D341Med (cell line): ENCODE results near the gene AGAP1.
A peak's percentile ranks its signal among the peaks of the same experiment; 100 is the strongest.

ENCODE experiments used
- DNase-seq: peaks from one replicate; pipeline ENCODE4 v3.0.0; 2012; ENCODE audit warnings: low spot score

The AGAP1 gene

DNA sequence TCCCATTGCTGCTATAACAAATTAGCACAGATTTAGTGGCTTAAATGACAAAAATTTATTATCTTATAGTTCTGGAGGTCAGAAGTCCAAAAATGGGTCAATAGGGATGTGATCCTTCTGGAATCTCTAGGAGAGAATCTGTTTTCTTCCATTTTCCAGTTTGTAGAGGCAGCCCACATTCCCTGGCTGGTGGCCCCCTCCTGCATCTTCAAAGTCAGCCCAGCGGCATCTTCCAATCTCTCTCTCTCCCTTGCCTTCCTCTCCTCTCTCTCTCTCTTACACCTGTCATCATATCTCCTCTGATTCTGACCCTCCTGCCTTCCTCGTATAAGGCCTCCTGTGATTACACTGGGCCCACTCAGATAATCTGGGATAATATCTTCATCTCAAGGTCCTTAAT lies 3.9 kb upstream of the AGAP1 start:
- DNase-seq, result no peak

DNA sequence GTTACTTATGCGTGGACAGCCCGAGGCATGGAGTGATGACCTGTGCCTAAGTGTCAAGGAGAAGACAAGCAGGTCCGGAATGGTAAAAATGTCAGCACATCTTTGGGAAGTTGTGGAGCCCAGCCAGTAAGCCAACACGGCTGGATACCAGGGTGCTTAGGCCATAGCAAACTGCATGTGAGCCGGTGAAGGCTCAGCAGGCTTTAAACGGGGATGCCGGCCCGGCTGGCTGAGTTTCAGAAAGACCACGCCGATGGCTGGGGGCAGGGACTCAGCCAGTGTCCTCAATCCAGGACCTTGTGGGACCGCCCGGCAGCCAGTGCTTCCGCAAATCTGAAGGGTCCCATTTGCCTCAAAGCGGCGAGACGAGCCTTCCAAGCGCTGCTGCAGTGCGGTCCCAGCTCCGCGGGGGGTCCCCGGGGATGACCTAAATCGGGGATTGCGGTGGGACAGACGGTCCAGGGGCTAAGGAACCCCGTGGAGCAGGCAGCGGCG lies 946 bp upstream of the AGAP1 start:
- no peak for DNase-seq

DNA sequence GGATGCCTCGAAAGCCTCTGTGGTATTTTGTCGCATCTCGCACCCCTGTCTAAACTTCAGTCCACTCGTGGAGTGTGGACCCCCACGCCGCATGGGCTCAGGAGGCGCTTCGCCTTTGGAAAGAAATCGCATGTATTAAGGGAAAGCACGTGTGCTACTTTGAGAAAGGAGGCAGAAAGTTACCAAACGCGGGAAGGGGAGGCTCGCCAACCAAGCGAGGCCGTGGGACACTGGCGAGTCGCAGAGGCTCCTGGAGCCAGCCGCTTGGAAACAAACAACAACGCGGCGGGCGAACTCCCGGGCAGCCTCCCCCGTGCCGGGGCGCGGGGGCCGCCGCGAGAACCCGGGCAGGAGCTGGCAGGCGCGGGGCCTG lies 455 bp upstream of the AGAP1 start:
- DNase-seq, result no peak

DNA sequence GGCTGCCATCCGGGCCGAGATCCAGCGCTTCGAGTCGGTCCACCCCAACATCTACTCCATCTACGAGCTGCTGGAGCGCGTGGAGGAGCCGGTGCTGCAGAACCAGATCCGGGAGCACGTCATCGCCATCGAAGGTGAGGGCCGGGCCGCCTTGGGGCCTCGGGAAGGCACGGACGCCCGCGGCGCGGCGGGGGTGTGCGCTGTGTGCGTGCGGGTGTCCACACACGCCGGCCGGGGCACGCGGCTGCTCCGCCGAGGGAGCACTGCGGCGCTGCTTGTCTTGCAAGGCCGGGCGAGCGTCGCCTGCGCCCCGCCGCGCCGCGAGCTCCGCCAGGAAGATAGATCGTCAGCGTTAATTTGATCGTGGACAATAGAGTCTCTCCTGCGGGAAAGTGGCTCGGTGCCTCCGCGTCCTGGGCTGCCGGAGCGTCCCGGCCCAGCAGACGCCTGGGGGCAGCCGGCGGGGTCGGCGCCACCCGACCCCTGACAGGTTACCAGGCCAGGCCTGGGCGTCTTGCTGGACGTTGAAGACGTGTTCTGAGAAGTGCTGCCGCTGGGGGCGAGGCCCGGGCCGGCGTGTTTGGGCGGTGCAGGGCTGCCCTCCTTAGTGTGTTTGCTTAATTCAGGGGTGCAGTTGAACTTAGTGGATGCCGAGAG lies 1.0 kb downstream of the AGAP1 start:
- peak; percentile 65 for DNase-seq

DNA sequence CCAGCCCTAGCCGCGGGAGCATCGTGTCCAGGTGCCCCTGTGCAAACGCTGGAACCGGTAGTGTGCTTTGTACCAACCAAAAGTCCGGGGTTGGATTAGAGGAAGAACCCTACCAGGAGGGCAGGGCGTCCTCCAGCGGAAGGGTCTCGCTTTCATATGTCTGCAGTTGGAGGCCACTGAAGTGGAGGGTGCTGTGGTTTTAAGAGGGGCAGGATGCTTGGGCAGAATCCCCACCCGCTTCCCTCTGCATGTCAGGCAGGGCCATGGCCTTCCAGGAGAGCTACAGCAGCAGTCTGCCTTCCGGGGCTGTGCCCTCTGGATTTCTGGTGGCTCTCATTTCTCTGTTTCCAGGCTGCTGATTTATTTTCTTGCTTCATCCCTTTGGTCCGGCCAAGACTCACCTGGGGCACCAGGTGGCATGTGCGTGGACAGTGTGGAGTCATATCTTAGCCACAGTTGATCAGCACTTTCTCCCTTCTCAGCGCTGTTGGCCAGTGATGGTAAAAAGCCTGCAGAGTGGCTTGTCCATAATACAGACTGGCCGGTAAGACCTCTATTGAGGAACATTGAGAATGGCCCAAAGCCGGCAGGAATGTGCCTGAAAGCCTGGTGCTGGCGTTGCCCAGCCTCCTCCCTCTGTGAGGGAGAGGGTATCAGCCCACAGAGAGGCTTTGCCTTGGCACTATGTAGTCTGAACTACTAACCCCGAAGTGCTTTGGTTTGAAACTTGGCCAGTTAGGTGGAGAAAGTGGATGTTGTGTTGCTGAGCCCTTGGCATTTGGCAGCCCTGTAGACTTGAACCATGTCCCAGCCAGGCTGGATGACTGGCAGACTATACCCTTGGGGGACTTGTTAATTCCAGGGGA lies 1.8 kb downstream of the AGAP1 start:
- no peak for DNase-seq

DNA sequence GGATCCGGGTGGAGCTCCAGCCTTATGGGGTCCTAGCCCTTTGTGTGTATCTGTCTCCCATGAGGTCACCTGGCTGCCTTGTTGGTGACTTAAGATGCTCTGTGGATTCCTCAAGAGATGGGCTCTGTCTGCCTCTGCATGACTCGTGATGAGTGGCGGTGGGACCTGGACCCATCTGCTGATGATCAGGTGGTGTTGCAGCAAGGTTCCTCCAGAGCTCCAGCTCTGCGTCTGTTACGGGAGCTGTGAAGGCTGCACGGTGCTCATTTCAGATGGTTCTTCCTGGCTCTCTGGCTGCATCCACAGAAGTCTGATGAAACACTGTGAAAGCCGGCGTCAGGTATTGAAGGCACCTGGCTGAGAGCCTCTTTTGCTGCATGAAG lies 2.4 kb downstream of the AGAP1 start:
- DNase-seq, result no peak

DNA sequence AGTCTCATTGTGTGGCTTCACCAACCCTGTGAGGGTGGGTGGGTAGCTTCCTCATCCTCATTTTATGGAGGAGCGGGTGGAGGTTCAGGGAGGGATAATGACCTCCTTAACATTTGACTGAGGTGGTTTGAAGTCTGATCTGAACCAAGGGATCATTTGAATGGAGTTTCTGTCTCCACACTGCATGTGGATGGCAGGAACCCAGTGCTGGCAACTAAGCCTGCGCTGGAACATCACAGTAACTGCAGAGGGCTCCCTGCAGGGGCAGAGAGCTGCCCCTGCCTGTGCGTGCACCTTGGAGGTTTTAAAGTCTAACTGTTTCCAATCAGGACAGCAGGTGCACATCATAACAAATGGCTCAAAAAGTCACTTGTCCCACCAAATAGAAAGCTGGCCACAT lies 3.3 kb downstream of the AGAP1 start:
- no peak for DNase-seq

DNA sequence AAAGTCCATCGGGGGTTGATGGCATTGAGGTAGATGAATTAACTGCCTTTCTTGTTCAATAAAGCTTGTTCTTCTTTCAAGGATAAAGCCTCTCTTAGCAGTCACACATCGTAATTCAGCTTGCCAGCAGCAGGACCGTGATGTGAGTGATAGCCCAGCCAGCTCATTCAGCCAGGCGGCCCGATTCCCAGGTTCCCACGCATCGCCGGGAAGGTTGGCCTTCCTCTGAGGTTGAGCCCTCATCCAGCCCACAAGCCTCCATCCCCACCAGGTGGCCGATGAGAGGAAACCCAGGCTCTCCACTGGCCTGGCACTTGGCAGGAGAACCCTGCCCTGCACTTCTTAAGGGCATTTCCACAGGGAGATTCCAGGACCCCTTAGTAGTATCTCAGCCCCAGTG lies 4.7 kb downstream of the AGAP1 start:
- no peak for DNase-seq

DNA sequence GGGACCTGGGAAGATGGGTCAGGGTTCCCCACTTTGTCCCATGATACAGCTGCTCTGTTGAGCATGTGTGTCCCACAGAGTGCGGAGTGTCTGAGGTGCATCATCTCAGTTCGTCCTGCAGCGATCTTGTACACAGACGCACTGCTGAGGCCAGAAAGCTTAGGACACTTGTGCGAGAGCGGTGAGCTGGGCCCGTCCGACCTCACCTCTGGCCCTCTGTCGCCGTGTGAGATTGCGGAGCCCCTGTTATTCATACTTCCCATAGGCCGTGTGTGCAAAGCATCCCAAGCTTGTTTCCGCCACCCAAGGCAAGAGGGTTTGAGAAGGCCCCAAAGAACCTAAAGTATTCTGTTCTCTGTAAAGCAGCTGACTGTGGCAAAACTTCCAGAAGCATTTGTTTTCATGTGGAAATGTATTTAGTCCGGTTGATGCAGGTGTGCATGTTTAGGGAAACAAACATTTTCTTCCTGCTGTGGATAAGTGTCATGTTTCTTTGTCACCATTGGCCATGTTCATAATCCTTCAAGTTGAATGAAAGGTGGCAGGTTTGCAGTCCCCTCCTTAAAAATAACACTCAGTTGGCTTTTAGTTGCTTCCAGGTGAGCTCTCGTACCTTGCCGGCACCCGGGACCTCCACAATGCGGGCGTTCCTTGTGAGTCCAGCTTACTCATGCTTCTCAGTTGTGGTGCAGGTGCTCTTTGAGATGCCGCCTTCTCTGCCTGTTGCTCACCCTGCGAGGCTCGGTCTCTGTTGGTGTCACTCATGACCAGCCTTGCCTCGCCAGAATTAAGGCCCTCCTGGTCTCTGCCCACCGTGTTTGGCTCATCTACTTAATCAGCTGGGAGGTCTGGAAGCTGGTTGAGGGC lies 5.3 kb downstream of the AGAP1 start:
- DNase-seq, result no peak

DNA sequence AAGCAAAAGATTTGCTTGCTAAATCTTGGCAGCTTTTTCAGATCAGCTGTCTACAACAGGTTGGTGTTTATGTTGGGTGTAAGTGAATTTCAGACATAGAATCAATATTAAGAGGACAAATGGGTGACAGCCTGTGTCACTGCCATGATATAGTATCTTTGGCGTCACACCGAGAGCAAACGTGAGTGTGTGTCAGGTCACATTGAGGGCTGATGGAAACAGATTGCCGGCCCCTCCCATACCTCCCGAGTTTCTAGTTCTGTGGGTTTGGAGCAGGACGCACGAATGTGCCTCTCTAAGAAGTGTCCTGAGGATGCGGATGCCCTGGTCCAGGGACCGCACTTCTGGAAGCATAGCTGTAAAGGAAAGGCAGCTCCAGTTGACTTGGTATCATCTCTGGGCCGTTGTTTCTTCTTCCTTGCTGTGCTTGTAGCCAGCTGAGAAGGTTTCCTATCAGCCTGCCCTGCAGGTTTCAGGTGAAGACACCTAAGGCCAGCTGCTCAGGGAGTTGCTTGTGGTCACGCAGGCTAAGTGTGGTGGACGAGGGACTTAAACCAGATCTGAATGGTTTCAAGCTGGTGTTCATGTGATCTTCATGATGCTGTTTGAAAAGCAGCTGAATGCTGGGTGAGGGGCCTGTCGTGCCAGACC lies 6.4 kb downstream of the AGAP1 start:
- no peak for DNase-seq

DNA sequence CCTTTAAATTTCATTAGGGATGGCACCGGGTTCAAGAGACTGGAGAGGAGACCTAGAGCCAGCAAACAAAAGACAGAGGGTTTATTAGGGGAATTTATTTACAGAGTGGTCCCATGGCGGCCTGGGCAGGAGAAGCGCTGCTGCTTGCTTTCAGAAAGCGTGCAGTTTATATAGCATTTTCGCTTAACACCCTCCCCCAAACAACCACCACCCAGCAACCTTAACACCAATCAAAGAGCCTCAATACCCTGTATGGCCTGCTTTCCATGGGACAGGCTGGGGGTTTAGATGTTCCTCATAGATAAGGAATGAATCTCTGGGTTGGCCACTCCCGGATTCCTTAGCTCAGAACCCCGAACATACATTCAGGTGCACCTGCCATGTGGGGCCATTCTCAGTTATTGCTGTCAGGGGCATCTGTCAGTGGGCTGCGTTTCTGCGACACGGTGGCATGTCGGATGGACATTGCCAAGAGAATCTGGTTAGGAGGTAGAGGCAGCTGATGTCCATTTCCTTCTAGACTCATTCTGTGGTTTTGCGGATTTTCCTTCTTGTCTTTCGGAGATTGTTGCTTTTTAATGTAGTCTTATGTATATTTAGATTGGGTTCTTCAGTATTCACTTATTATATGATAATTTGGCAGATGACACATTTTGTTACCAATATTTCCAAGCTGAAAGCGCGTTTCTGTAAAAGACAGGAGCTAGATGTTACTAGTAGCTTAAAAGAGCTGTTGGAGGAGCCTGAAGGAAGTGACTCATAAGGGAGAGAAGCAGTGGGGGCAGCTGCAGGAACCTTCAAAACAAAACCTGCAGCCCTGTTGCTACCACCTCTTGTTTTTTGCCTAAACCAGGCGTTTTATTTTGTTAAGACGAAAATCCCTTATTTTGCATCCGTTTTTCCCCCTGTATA lies 7.2 kb downstream of the AGAP1 start:
- DNase-seq, result no peak

DNA sequence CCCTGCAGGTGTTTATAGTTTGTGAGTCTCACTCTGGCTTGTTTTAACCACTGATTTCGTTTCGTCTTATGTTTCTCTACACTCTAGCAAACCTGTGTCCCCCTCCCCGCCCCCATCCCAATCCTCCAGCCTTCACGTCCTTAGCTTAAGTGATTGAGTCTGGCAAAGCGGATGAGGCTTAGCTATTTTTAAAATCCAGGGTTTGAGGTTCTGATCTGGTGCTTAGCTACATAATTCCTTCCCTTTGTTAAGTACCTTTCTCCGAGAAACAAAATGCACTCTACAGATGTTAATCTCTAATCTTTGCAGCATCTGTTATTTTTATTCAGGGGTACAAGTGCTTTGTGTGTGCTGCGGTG lies 7.8 kb downstream of the AGAP1 start:
- peak; percentile 77 for DNase-seq

DNA sequence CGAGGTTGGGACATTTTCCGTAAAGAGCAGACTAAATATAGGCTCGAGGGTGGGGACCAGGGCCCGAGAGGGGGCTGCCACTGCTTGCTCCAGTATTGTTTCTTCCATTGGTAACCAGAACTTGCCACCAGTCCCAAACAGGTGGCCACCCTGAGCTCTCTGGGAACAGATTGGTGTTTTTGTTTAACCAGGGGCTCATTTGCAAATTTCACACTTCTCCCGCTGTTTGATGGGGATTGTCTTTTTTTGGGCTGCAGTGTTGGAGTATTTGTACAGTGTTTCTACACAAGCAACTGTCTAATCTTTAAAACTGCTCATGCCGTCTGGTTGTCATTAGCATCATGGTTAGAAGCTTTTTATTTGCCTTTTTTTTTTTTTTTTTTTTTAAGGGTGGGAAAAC lies 8.5 kb downstream of the AGAP1 start:
- no peak for DNase-seq

DNA sequence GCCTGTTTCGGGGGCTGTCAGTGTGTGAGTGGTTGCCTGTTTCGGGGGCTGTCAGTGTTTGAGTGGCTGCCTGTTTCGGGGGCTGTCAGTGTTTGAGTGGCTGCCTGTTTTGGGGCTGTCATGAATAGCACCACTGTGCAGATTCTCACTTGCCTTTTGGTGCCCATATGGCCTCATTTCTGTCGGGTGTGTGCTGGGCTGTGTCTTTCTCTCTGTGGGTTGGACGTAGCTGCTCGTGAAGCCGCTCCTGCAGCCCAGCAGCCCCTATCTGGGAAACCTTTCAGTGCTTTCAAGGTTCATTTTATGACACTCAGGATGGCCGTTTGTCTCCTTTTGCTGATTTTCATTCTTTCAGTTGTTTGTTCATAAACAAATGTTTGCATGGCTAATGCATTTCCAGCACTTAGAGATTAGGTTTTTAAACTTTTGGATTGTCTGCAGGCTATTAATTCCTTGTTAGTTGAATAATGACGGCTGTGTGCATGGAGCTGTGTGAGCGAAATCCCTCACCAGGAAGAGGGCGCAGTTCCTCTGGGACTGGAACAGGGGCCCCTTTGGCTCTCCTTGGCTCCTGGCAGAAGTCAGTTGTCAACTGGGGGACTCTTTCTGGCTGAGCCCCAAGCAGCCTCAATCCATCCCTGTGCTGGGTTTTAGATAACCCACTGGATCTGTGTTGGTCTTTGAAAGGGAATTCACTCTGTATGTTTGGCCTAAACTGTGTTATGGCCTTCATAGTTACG lies 10.8 kb downstream of the AGAP1 start:
- DNase-seq, result no peak

DNA sequence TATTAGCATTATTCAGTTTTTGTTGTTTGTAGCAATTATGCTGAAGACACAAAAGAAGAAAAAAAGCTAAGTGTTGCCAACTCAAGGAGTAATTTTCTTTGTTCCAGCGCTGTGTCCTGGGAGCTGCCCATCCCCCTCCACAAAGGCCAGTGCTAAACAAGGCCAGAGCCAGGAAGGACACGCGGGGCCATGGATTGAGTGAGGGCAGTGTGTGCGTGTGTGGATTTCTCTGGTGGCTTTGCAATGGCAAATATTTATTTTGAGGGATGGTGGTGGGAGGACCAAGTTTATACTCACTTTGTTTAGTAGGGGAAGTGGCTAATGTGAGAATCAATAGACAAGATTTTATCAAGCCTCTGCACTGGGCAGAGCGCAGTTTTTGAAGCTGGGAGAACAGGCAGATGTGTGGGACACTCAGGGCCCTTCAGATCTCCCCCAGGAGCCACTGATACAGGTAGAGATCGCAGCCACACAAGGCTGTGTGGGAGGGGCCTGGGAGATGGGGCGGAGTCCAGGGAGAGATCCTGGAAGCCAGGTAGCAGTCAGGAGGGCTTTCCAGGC lies 11.4 kb downstream of the AGAP1 start:
- no peak for DNase-seq

DNA sequence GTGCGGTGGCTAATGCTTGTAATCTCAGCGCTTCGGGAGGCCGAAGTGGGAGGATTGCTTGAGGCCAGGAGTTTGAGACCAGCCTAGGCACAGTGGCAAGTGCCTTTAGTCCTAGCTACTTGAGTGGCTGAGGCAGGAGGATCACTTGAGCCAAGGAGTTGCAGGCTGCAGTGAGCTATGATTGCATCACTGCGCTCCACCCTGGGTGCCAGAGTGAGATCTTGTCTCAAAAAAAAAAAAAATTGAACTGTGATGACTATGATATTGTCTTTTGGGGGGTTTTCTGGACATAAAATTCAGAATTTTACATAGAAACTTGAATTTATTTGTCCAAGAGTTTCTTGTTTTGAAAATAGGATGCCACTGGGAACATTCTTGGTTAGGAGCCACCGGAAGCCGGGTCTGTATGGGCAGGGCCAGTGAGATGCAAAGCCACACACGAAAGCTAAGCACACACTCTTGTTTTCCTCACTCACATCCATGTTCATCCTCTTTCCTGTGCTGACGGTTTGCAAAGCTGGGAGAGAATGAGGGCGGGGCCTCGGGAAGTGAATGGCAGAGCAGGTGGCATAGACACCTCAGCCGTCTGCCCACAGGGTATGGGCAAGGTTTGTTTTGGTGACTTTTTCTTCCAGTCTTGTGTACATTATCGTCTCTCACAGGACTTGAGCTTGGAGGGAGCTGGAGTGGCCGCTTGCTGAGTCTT lies 12.6 kb downstream of the AGAP1 start:
- DNase-seq, result no peak

DNA sequence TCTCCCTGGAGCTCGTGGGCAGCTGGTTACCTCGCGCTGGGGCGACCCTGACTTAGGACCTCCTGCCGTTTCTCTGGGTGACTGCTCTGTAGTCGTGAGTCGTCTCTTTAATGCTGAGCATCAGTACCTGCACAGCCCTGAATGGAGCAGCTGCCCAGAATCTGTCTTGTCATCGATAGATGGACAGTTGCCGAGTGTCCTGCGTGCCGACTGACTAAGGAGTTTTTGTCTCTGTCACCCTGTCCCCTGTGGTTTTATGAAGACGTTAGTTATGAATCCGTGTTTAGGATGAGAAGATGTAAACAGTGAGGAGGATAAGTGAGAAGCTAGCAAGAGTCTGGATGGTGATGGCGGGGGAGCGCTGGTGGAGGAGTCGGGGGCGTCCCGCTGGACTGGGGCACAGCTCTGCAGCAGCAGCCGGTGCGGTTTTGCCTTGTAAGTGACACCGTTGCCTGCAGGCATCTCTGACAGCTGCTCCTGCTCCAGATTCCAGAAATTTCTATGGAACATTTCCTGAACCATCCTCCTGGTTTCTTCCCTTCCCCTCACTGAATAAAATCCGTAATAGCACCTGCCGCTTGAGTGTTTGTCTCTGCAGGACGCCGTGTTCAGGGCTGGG lies 13.3 kb downstream of the AGAP1 start:
- DNase-seq, result no peak

DNA sequence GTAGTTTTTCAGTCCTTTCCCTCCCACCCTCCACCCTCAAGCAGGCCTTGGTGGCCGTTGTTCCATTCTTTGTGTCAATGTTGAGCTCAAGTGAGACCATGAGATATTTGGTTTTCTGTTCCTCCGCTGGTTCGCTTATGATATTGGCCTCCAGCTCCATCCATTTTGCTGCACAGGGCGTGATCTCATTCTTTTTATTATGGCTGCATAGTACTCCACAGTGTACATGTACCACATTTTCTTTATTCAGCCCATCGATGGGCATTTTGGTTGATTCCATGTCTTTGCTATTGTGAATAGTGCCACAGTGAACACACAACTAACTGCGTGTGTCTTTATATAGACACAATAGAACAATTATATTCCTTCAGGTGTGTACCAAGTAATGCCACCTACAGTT lies 14.1 kb downstream of the AGAP1 start:
- no peak for DNase-seq
